ENCODE results near the gene CCM2L. TPM values are rescaled to one million over a fixed set of nuclear protein-coding genes. Genes with fewer than 3 reads are reported as not detected.

The CCM2L gene
- total and polyA plus RNA-seq, 9 donors = 1.4 to 9.9 (median 3.4) TPM

DNA sequence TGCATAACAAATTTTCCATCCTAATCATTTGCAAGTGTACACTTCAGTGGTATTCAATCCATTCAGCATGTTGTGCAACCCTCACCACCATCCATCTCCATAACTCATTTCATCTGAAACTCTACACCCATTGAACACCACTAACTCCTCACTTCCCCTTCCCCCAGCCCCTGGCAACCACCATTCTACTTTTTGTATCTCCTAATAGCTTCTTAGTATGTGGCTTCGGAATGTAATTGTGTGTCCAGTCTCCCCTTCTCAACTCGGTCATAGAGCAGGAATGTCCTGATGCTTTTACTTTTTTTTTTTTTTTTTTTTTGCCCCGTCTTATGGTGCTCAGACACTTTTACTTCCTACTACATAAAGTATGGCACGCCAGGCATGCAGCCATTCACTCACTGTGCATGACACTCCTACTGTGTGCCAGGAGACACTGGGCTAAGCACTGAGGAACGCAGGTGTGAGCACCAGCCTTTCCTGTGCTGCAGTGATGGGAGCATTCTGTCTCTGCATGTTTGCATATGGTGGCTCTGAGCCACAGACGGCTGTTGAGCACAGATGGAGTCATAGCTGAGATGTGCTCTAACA, 57.1 kb downstream of the CCM2L start:
- H3K27ac ChIP-seq = no peak overlapping the region
- no peak overlapping the region for H3K4me3 ChIP-seq
- intact Hi-C loops (cut with DNase I) = no loop called here
- 38 to 44% (median 40%) methylated on average over 6 of the region's 6 CpGs for WGBS, 3 donors
- TF ChIP-seq EP300 (IDR thresholded peaks at IDR 0.05) (no peak), POLR2A (IDR thresholded peaks at IDR 0.05) (no peak), CTCF (IDR thresholded peaks at IDR 0.05) (no peak)
- H3K9me3 ChIP-seq = no peaks in the 10 kb centered on the region
- no peak for DNase-seq
- H3K27me3 ChIP-seq = no peaks in the 10 kb centered on the region
- H3K36me3 ChIP-seq = no peaks in the 10 kb centered on the region
- H3K4me1 ChIP-seq (ENCODE audit: insufficient read depth) = no peaks in the 10 kb centered on the region

DNA sequence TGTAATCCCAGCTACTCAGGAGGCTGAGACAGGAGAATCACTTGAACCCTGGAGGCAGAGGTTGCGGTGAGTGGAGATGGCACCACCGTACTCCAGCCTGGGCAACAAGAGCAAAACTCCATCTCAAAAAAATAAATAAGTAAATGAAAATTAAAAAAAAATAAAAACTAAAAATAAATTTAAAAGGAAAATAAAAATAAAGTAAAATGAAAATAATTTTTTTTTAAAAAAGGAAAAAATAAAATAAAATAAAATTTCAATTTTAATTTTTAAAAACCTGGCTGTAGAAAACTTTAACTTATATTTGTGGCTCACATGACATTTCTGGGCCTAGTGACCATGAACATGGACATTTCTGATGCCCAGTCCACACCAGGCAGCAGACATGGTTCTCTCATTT, 57.9 kb downstream of the CCM2L start:
- intact Hi-C loops (cut with DNase I) = no loop called here
- no peak for DNase-seq
- H3K27ac ChIP-seq = no peak overlapping the region
- WGBS, 3 donors = 50 to 99% (median 96%) methylated on average over 2 of the region's 2 CpGs
- H3K9me3 ChIP-seq = no peaks in the 10 kb centered on the region
- no peak overlapping the region for H3K4me3 ChIP-seq
- TF ChIP-seq POLR2A (IDR thresholded peaks at IDR 0.05) (no peak), EP300 (IDR thresholded peaks at IDR 0.05) (no peak), CTCF (IDR thresholded peaks at IDR 0.05) (no peak)
- H3K36me3 ChIP-seq = no peaks in the 10 kb centered on the region
- H3K4me1 ChIP-seq (ENCODE audit: insufficient read depth) = no peaks in the 10 kb centered on the region
- H3K27me3 ChIP-seq = no peaks in the 10 kb centered on the region

DNA sequence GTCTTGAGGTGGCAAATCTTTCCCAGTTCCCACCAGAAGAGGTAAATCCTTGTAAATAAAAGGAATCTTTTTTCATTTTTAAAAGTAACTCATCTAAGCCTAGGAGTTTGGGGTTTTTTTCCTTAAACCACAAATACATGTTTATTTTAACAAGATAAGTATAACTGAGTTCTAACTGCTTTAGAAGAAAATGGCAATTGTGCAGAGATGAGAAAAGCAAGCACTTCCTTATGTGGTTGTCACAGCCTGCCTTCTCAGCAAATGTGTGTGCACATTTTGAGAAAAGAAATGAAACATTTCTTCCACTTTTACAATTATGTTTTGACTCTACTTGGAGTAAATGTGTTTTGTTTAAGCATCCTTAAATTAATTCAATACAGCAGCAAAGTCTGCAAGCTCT, 59.5 kb downstream of the CCM2L start:
- no peak for DNase-seq
- TF ChIP-seq CTCF (IDR thresholded peaks at IDR 0.05) (no peak), POLR2A (IDR thresholded peaks at IDR 0.05) (no peak), EP300 (IDR thresholded peaks at IDR 0.05) (no peak)
- intact Hi-C loops (cut with DNase I) = no loop called here
- Histone ChIP-seq H3K36me3 (no peaks in the 10 kb centered on the region), H3K9me3 (no peaks in the 10 kb centered on the region), H3K27me3 (no peaks in the 10 kb centered on the region), H3K4me3 (no peak overlapping the region), H3K27ac (no peak overlapping the region), H3K4me1 (ENCODE audit: insufficient read depth) (no peaks in the 10 kb centered on the region)

DNA sequence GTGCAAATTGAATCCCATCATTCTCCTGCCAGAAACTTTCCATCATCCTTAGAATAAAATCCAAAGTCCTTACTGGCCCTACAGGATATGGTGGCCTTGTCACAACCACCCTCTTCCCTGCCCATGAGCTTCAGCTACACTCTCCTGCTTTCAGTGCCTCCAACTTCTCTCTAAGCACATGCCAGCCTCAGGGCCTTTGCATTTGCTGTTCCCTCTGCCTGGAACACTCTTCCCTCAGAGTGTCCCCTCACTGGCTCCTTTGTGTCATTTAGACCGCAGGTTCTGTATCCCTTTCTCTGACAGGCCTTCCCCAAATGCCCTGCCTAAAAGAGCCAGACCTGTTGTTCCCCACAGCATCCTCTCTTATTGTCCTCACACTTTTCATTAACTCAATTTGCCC, 60.0 kb downstream of the CCM2L start:
- no peak for DNase-seq
- H3K36me3 ChIP-seq = no peaks in the 10 kb centered on the region
- TF ChIP-seq POLR2A (IDR thresholded peaks at IDR 0.05) (no peak), CTCF (IDR thresholded peaks at IDR 0.05) (no peak), EP300 (IDR thresholded peaks at IDR 0.05) (no peak)
- WGBS, 3 donors = 56 to 85% (median 79%) methylated on average over 1 of the region's 1 CpG
- no peak overlapping the region for H3K27ac ChIP-seq
- H3K9me3 ChIP-seq = no peaks in the 10 kb centered on the region
- intact Hi-C loops (cut with DNase I) = no loop called here
- no peaks in the 10 kb centered on the region for H3K27me3 ChIP-seq
- H3K4me1 ChIP-seq (ENCODE audit: insufficient read depth) = no peaks in the 10 kb centered on the region
- no peak overlapping the region for H3K4me3 ChIP-seq
